GM10266 (cell line): ENCODE data around the gene GRIK4.
A peak's percentile ranks its signal among the peaks of the same experiment; 100 is the strongest.

Experiments used
- DNase-seq: peaks from one replicate; pipeline ENCODE4 v3.0.0; 2012; ENCODE audit errors: extremely low spot score
- TF ChIP-seq, protein P1 (sequence below): IDR thresholded peaks from 2 replicates; pipeline ENCODE4 v1.5.1; 2012; ENCODE audit warnings: mild to moderate bottlenecking, low read depth; ENCODE audit not compliant: control insufficient read depth, insufficient read depth; ENCODE audit errors: missing control alignments

Gene GRIK4

DNA sequence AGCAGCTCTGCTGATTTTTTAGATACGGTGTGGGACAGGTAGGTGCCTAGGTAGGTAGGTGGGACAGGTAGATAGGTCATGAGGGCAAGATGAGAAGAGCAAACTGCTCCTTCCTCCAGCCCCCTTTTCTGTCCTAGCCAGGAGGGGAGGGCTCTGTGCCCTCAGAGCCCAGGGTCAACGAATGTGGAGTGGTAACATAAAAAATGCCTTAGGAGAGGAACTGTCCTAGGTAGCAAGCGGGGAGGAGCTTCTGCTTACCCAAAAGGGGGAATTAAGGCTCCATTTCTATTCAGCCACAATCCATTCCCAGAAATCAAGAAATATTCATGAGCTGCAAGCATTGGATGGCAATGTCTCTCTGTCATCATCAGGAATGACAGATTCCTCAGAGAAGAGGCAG is 234.8 kb downstream of the GRIK4 start:
- DNase-seq: no peak
- TF ChIP-seq, protein P1, sequence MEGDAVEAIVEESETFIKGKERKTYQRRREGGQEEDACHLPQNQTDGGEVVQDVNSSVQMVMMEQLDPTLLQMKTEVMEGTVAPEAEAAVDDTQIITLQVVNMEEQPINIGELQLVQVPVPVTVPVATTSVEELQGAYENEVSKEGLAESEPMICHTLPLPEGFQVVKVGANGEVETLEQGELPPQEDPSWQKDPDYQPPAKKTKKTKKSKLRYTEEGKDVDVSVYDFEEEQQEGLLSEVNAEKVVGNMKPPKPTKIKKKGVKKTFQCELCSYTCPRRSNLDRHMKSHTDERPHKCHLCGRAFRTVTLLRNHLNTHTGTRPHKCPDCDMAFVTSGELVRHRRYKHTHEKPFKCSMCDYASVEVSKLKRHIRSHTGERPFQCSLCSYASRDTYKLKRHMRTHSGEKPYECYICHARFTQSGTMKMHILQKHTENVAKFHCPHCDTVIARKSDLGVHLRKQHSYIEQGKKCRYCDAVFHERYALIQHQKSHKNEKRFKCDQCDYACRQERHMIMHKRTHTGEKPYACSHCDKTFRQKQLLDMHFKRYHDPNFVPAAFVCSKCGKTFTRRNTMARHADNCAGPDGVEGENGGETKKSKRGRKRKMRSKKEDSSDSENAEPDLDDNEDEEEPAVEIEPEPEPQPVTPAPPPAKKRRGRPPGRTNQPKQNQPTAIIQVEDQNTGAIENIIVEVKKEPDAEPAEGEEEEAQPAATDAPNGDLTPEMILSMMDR: no peak

DNA sequence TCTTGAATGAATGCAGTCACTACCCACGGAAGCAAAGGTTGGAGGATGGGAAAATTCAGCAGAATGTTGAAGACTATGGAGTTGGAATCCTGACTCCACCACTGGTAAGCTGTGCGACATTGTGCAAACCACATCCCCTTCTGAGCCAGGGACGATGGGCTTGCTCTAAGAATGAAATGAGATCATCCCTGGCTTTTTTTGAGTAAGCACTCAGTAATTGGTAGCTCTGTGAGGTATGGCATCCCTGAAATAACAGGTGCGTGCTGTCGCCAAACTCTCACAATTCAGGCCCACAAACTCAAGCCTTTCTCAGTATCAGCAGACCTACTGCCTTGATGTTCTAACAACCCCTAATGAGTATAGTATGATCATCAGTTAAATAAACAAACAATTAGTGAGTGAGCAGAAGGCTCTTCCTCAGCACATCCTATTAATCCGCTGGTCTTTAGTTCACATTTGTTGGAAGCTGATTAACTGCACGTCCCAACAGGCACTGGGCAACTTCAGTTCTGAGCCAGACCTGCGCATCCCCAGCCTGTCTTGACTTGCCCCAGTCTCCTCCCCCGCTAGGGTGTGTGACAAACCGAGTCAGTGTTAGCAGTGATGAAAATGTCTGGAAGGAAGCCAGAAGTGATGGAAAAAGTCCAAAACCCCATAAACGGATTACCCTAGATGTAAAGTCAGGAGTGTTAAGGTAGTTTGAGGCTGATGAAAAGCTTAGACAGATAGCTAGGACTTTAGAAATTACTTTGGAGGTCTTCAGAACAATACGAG is 235.5 kb downstream of the GRIK4 start:
- no peak for DNase-seq

DNA sequence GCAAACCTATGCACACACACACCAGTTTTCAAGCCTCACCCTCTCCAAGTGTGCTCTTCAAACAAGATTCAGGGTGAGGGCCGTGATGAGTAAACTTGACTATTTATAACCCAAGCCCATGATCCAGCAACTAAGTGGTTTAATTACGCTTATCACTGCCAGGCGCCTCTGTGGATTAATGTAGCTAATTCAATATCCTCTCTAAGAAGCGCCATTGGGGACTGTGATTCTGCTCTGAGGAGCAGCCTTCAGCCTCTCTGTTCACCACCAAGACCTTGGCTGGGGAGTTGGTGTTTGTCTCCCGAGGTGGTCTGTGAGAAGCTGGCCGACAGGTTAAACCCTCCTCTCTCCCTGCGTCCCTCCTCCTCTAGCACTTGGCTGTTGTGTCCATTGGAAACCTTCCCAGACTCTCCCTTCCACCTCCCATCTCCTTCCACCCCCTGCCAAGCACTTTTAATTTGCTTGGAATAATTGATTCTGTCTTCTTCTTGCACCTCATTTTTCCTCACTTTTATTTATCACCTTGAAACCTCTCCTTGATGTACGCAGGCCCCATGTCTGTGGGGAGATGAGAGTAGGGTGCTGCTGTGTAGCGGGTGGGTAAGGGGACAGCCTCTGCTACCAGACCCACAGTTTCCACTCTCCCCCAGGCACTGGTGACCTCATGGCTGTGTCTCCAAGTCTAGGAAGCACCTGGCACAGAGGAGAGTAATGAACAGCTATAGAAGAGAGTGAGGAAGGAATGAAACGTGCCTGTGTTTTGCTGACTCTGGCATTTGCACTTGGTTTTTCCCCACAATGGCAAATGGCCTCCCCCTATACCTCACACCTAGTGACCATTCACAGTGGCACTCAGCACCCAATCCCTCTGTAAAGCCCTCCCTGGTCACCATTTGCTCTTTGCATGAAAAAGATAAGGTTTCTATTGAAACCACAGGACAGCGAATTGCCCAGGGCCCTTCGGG is 236.6 kb downstream of the GRIK4 start:
- DNase-seq: no peak
- TF ChIP-seq, protein P1: no peak

More for the DNA sequence above, 235.5 kb downstream of the GRIK4 start:
- TF ChIP-seq, protein P1: no peak

DNA sequence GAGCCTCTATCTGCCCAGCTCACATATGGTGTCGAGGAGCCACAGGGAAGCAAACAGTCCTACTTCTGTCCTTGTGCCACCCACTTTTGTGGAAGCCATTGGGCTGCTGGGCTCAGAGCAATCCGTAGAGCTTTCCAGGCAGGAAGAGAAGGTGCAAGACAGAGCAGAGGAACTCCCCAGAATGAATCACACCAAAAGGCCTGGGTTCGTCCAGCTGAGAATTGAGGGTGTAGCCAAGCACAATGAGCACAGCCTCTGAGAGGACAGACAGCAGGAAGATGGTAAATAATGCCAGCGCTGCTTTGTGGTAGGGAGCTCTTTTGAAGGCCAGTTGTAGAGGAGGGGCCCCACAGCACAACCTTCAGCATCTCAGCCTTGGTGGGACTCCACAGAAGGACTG is 237.8 kb downstream of the GRIK4 start:
- TF ChIP-seq, protein P1: no peak
- DNase-seq: no peak

DNA sequence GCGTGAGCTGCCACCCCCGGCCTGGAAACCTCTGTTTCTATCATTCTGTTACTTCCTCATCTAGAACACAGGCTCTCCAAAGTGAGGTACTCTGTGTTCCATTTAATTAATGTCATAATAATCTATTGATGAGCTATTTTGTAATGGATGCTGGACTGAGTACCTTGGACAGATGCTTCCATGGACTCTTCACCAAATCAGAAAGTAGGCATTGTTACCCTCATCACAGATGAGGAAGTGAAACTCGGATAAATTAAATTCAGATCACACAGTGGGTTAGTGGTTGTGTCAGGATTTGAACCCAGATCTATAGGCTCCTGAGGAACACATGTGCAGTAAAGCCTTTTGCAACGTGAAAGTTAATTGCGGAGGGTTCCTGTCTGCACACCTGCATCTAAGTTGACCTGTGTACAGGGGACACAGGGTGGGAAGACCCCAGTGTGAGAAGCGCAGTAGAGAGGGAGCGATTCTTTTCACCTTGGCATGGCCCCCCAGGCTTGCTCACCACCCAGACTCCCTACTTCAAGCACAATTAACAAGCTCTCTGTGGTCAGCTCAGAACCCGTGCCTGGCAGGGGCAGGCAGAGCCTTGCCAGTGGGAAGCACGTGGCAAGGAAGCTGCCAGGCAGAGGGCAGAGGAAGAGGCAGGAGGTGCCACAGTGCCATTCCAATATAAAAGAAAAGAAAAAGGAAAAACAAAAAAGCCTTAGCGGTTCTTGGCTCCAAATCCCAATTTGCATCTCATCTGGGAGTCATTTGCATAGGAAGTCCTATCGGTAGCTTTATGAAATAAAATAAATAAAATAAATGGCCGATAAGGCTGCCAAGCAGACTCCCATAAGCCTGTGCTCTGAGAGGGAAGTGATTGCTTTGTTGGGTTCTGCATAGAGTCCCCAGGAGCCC is 239.3 kb downstream of the GRIK4 start:
- peak; percentile 1 for DNase-seq
- TF ChIP-seq, protein P1: no peak

DNA sequence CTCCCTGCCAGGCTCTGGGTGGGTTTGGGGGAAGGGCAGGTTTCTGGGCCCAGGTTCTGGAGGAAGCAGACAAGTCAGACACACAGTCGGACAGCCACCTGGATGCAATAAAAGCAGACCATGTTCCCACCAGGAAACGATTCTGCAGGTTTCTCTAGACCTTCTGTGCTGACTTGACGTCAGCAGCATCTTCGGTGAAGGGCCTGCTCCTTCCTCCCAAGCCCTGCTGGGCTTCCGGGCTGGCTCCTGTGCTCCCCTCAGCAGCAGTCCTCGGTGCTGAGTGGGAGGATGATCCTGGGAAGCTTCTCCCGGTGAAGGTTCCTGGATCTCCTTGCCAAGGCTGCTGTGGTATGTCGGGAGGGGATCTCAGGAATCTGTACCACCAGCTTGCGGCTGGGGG is 240.0 kb downstream of the GRIK4 start:
- DNase-seq: no peak
- TF ChIP-seq, protein P1: no peak
